Thymus (tissue), 11 donors: ENCODE data around the gene PDZRN4. TPM values are rescaled to one million over a fixed set of nuclear protein-coding genes. Genes with fewer than 3 reads are reported as not detected.

Source experiments
- DNase-seq, 9 donors: peaks; one replicate each; pipeline ENCODE4 v3.0.0-alpha.2; 2013; ENCODE audit warnings: low spot score in 9 of 9, low read depth in 6 of 9, missing footprints in 1 of 9
- H3K27ac ChIP-seq, 2 donors: one replicate each; pipeline ENCODE4 v1.5.1; 2013; ENCODE audit warnings: control low read depth in 1 of 2, low read depth in 1 of 2, low read length in 1 of 2, mild to moderate bottlenecking in 1 of 2, moderate library complexity in 1 of 2
- H3K27me3 ChIP-seq, 2 donors: one replicate each; pipeline ENCODE4 v1.5.1; 2013; ENCODE audit warnings: low read length in 1 of 2; ENCODE audit not compliant: control insufficient read depth in 2 of 2, insufficient read depth in 1 of 2
- H3K36me3 ChIP-seq, 2 donors: one replicate each; pipeline ENCODE4 v1.5.1; 2013; ENCODE audit warnings: low read length in 1 of 2, mild to moderate bottlenecking in 1 of 2, moderate library complexity in 1 of 2; ENCODE audit not compliant: control insufficient read depth in 2 of 2, insufficient read depth in 2 of 2
- H3K4me1 ChIP-seq, 2 donors: one replicate each; pipeline ENCODE4 v1.5.1; 2013; ENCODE audit warnings: low read length in 2 of 2; ENCODE audit not compliant: control insufficient read depth in 2 of 2, insufficient read depth in 2 of 2
- H3K4me3 ChIP-seq, 2 donors: one replicate each; pipeline ENCODE4 v1.5.1; 2013; ENCODE audit warnings: low read length in 2 of 2, control low read depth in 1 of 2, mild to moderate bottlenecking in 1 of 2
- H3K9me3 ChIP-seq, 2 donors: one replicate each; pipeline ENCODE4 v1.5.1; 2013; ENCODE audit warnings: low read length in 1 of 2, mild to moderate bottlenecking in 1 of 2; ENCODE audit not compliant: control insufficient read depth in 2 of 2, insufficient read depth in 1 of 2
- WGBS: extraction: QIAGEN DNeasy Blood & Tissue Kit; methylation state at CpG from one replicate; pipeline ENCODE4 v1.1.7; 2013; 5-methylcytosine and 5-hydroxymethylcytosine counted together
- polyA plus RNA-seq: library from polyadenylated mRNA; stranded (reverse); fragments of 200-250 nt; gene quantifications from one replicate; pipeline ENCODE4 v1.2.3, GENCODE V29; 2013
- total RNA-seq: library from RNA; stranded (reverse); fragments of 120-200 nt; gene quantifications from one replicate; pipeline ENCODE4 v1.2.4, GENCODE V29; 2013
- donor health status: healthy.

PDZRN4 gene
- total and polyA plus RNA-seq, 2 donors = 0.14 to 0.48 TPM

DNA sequence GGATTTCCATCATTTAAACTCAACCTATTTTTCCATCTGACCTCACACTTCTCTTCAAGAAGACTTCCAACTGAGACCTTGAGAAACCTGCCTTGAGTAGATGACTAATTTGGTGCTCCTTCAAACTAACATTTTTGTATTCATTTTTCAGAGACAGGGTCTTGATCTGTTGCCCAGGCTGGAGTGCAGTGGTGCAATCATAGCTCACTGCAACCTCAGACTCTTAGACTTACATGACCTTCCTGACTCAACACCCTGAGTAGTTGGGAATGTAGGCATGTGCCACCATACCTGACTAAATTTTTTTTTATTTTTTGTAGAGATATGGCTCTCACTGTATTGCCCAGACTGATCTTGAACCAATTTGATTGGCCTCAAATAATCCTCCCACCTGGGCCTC lies 389.9 kb downstream of the PDZRN4 start:
- no peak overlapping the region for H3K4me3 ChIP-seq
- H3K27me3 ChIP-seq = no peaks in the 10 kb centered on the region
- H3K27ac ChIP-seq = no peak overlapping the region
- no peaks in the 10 kb centered on the region for H3K36me3 ChIP-seq
- DNase-seq = no peak
- H3K9me3 ChIP-seq = no peaks in the 10 kb centered on the region
- H3K4me1 ChIP-seq = no peaks in the 10 kb centered on the region

DNA sequence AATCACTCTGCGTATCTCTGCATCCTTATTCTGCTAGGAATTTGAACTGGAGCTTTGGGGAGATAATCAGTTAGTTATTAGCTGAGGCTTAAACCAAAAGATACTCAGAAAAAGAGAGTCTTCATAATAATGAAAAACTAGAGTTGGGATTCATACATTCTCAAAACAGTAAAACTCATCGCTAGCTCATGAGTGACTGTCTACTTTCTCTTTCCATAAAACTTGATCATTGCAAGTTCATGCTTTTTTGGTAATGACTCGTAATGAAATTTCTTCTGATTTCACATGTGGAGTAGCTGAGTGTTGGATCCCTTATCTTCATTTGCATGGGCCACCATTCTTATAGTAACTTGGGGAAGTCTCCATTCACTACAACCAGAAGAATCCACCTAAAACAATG lies 397.7 kb downstream of the PDZRN4 start:
- H3K27ac ChIP-seq = no peak overlapping the region
- no peaks in the 10 kb centered on the region for H3K27me3 ChIP-seq
- no peak overlapping the region for H3K4me3 ChIP-seq
- no peaks in the 10 kb centered on the region for H3K9me3 ChIP-seq
- WGBS = 96% methylated on average over 3 of the region's 3 CpGs
- no peaks in the 10 kb centered on the region for H3K4me1 ChIP-seq
- no peaks in the 10 kb centered on the region for H3K36me3 ChIP-seq
- no peak for DNase-seq

DNA sequence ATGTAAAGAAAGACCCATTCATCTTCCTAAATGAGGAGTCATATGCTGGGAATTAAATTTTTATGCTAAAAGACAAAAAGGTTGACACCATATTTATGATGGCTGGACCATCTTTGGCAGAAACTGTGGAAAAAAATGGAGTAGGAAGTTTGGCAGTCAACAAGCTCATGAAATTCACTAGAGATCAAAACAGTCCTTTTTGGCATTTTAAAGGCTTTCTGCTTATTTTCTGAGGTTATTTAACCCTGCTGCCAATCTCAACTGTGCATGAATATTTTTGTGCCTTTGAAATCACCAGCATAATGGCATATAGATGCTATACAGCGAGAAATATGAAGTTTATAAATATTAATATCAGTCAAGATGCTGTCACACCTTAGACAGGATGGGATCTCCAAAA lies 399.5 kb downstream of the PDZRN4 start:
- Histone ChIP-seq H3K36me3 (no peaks in the 10 kb centered on the region), H3K27ac (no peak overlapping the region), H3K4me1 (no peaks in the 10 kb centered on the region), H3K27me3 (no peaks in the 10 kb centered on the region), H3K9me3 (no peaks in the 10 kb centered on the region), H3K4me3 (no peak overlapping the region)
- DNase-seq = no peak
- 92% methylated on average over 1 of the region's 1 CpG for WGBS

DNA sequence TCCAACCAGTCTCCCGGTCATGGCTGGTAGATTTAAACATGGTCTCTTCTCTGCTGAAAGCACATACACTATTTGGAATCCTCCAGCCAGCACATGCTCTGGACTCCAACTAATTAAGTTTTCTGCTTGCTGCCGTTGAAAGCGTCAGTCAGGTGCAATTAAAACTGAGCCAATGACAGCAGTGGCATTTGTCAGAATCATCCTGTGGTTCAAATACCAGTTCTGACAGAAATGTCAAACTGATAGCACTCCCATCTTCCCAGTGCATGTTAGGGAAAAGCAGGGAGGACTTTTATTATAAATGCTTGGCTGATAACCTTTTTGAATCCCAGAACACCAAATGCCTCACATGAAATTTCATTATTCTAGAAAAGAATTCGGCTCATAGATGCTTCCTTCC lies 401.8 kb downstream of the PDZRN4 start:
- 93% methylated on average over 4 of the region's 4 CpGs for WGBS
- no peak for DNase-seq
- Histone ChIP-seq H3K9me3 (no peaks in the 10 kb centered on the region), H3K36me3 (no peaks in the 10 kb centered on the region), H3K4me3 (no peak overlapping the region), H3K27me3 (no peaks in the 10 kb centered on the region), H3K27ac (no peak overlapping the region), H3K4me1 (no peaks in the 10 kb centered on the region)

DNA sequence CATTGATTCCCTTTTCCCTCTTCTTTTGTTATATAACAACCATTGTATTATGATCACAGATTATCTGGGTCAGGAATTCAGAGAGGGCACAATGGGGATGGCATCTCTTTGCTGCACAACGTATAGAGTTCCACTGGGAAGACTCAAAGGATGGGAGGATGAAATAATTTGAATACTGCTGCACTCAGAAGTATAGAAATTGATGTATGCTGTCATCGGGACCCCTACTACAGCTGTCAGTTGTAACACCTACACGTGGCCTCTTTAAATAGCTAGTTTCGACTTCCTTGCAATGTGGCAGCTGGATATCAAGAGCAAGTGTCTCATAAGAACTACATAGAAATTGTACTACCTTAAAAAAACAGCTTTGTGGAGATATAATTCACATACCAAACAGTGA lies 408.1 kb downstream of the PDZRN4 start:
- Histone ChIP-seq H3K27me3 (no peaks in the 10 kb centered on the region), H3K4me3 (no peak overlapping the region), H3K27ac (no peak overlapping the region), H3K9me3 (no peaks in the 10 kb centered on the region), H3K4me1 (no peaks in the 10 kb centered on the region), H3K36me3 (no peaks in the 10 kb centered on the region)
- WGBS = 94% methylated on average over 4 of the region's 4 CpGs
- no peak for DNase-seq

DNA sequence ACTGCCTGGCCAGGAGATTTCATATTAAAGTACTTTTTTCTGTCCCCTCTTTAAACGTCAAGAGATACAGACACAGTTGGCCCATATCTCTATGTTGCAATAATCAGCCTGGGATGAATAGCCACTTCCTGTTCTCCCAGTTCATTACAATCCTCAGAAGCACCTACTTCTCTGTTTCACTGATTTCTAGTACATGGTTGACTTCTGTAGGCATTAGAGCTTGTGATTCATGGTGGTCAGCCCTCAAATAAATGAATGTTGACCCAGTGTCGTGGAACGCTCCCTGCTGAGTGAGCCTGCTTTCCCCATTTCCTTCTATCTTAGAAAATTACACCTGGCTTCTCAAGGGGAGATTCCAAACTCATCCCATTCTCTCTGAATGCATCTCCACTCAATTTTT lies 416.7 kb downstream of the PDZRN4 start:
- Histone ChIP-seq H3K4me3 (no peak overlapping the region), H3K27ac (no peak overlapping the region), H3K4me1 (no peaks in the 10 kb centered on the region), H3K36me3 (no peaks in the 10 kb centered on the region), H3K9me3 (no peaks in the 10 kb centered on the region), H3K27me3 (no peaks in the 10 kb centered on the region)
- DNase-seq = no peak
- 83% methylated on average over 3 of the region's 3 CpGs for WGBS

DNA sequence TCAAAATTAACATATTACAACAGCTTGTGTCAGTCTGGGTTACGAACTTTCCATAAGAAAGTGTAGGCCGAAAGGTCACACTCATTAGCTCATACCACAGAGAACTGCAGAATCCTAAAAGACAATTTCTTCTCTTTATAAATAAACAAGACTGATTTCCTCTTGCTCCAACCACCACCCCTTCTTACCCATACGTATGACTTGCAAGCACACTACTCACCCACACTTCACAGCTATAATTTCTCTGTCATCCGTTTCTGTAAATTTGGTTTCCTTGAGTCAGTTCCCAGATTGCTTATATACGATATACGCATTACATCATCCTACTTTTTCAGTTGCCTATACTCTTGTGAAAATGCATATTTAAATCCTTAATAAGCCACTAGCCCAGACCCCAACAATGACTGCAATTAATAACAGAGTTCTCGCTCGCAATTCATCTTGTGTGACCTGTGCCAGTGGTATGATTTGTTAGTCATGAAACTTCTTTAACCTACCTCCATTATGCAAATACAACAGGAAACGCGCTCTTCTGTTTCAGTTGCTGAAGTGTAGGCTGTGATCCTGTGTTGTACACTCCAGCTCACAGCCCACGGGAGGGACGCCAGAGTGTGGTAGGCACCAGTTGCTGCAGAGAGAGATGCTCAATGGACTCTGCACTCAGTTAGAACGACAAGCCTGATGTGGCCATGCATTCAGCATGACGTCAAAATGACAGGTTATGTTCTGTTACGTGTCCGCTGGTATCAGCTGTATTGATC lies 417.6 kb downstream of the PDZRN4 start:
- no peaks in the 10 kb centered on the region for H3K36me3 ChIP-seq
- DNase-seq = no peak
- no peaks in the 10 kb centered on the region for H3K9me3 ChIP-seq
- no peak overlapping the region for H3K4me3 ChIP-seq
- H3K27ac ChIP-seq = no peak overlapping the region
- 96% methylated on average over 16 of the region's 16 CpGs for WGBS
- no peaks in the 10 kb centered on the region for H3K27me3 ChIP-seq
- no peaks in the 10 kb centered on the region for H3K4me1 ChIP-seq

DNA sequence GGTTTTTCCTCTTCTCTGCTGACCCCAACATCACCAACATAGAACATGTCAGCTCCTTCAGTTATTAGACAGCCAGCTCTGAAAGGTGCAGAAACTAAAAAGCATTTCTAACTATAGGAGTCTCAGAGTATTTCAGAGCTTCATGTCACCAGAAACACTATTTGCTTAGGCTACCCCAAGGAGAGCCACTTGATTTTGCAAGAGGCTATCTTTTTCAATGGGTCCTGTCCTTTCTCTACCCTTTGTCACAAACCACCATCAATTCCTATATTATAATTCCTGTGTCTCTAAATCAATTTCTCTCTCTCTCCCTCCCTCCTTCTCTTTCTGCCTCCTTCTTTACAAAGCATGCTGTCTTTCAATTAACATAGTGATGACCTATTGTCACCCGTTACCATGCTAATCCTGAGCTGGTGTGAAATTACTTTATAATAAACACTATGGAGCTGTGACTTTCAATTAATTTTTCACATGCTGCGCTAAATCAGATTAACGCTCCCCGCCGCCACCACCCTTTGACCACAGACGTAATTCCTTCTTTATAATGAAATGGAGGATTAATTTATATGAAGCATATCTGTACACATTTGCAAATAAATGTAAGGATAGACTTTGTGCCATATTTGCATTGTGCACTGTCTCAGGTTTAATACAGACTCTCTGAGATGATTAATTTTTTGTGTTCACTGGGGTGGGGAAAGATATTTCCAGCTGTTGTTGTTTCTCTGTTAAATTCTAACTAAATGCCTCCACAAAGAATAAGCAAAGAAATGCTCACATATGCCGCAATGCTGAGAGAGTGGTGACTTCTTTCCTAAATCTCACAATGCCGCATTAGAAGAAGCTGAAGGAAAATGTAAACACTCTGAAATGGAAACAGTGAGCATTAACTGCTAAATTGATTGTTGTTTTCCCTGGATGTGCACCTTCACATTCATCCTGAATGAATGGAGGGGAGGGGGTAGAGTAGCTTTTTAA lies 418.6 kb downstream of the PDZRN4 start:
- Histone ChIP-seq H3K4me1 (no peaks in the 10 kb centered on the region), H3K9me3 (no peaks in the 10 kb centered on the region), H3K4me3 (no peak overlapping the region), H3K27ac (no peak overlapping the region), H3K36me3 (no peaks in the 10 kb centered on the region), H3K27me3 (no peaks in the 10 kb centered on the region)
- 92% methylated on average over 8 of the region's 8 CpGs for WGBS
- DNase-seq = no peak

DNA sequence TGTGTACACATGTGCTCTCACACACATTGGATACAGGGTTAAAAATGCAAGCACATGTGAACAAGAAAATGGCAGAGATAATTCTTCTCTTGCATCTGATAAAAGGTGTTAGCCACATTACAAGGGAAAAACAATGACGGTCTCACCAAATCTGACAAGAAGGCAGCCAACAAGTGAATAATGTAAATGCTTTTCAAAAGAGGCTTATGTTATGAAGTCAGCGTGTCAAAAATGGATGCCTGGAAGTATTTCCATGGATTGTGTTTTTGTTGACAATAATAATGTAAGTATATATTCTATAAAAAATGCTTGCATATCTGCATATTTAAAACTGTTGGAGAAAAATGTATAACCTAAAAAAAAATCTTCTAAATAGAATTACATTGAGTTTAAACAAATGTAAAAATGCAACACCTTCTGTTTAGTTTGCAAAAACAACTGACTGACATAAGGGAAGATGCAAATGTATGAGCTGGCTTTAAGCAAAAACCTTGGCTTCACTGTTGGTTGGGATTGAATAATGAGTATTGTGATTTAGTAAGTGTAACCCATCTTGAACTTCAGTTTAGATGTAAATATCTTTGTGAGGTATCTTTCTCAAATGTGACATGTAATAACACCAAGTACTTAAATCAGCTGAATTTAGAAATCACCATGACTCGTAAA lies 424.9 kb downstream of the PDZRN4 start:
- no peak for DNase-seq

More for the DNA sequence above, 424.9 kb downstream of the PDZRN4 start:
- no peak overlapping the region for H3K27ac ChIP-seq
- H3K9me3 ChIP-seq = no peaks in the 10 kb centered on the region
- no peaks in the 10 kb centered on the region for H3K27me3 ChIP-seq
- H3K4me3 ChIP-seq = no peak overlapping the region
- no peaks in the 10 kb centered on the region for H3K4me1 ChIP-seq
- no peaks in the 10 kb centered on the region for H3K36me3 ChIP-seq
- 96% methylated on average over 3 of the region's 3 CpGs for WGBS
